Loucy (cell line): ENCODE data around the gene TMEM203.

ENCODE experiments used
- H2AFZ ChIP-seq: fragments of 200-600 bp; sonication (generic); 2 replicates; pipeline ENCODE4 v1.6.0; 2016; ENCODE audit warnings: antibody characterized with exemption, mild to moderate bottlenecking, low read length, moderate library complexity
- H3F3A ChIP-seq: fragments of 200-600 bp; 2 replicates; pipeline ENCODE4 v1.6.0; 2016; ENCODE audit warnings: antibody characterized with exemption, low read depth, mild to moderate bottlenecking
- H3K27me3 ChIP-seq: fragments of 200-600 bp; sonication (generic); 2 replicates; pipeline ENCODE4 v1.6.1; 2014; ENCODE audit warnings: low read length, mild to moderate bottlenecking; ENCODE audit not compliant: insufficient read depth, poor library complexity, severe bottlenecking
- H3K36me3 ChIP-seq: fragments of 200-600 bp; sonication (generic); 2 replicates; pipeline ENCODE4 v1.6.1; 2016; ENCODE audit warnings: low read length; ENCODE audit not compliant: insufficient read depth
- H3K4me1 ChIP-seq: fragments of 200-600 bp; sonication (generic); 2 replicates; pipeline ENCODE4 v1.5.1; 2014; ENCODE audit warnings: low read length, mild to moderate bottlenecking; ENCODE audit not compliant: insufficient read depth, poor library complexity, severe bottlenecking
- H3K4me2 ChIP-seq: fragments of 200-600 bp; sonication (generic); 2 replicates; pipeline ENCODE4 v1.6.0; 2014; ENCODE audit warnings: antibody characterized with exemption, low read length, low read depth, mild to moderate bottlenecking; ENCODE audit not compliant: poor library complexity, severe bottlenecking
- H3K4me3 ChIP-seq: fragments of 200-600 bp; sonication (generic); 2 replicates; pipeline ENCODE4 v1.5.1; 2014; ENCODE audit warnings: low read length, mild to moderate bottlenecking, mixed read lengths; ENCODE audit not compliant: poor library complexity, severe bottlenecking
- H3K79me2 ChIP-seq: fragments of 200-600 bp; sonication (generic); 2 replicates; pipeline ENCODE4 v1.6.1; 2014; ENCODE audit warnings: low read length; ENCODE audit not compliant: insufficient read depth
- H3K9ac ChIP-seq: fragments of 200-600 bp; sonication (generic); 2 replicates; pipeline ENCODE4 v1.6.0; 2014; ENCODE audit warnings: mild to moderate bottlenecking, low read depth, low read length, moderate library complexity; ENCODE audit not compliant: poor library complexity, severe bottlenecking
- H3K9me2 ChIP-seq: fragments of 200-600 bp; sonication (generic); replicated peaks from 2 replicates; pipeline ENCODE4 v1.6.1; 2016; ENCODE audit warnings: low read depth, low read length, mixed read lengths
- H3K9me3 ChIP-seq: fragments of 200-600 bp; sonication (generic); 2 replicates; pipeline ENCODE4 v1.6.1; 2014; ENCODE audit warnings: mild to moderate bottlenecking, antibody characterized with exemption, low read length, low read depth; ENCODE audit not compliant: insufficient read depth
- H4K20me1 ChIP-seq: fragments of 200-600 bp; sonication (generic); 2 replicates; pipeline ENCODE4 v1.6.0; 2014; ENCODE audit warnings: antibody characterized with exemption, low read length, mild to moderate bottlenecking; ENCODE audit not compliant: insufficient read depth, poor library complexity, severe bottlenecking
- CTCF ChIP-seq: fragments of 200-600 bp; sonication (generic); conservative IDR thresholded peaks from 2 replicates; pipeline ENCODE4 v1.5.1; 2014; ENCODE audit warnings: mild to moderate bottlenecking, antibody characterized with exemption, low read length
- EZH2phosphoT487 ChIP-seq: fragments of 200-600 bp; IDR thresholded peaks from 2 replicates; pipeline ENCODE4 v1.6.1; 2018; ENCODE audit warnings: antibody characterized with exemption, mild to moderate bottlenecking, moderate library complexity, borderline replicate concordance

The TMEM203 gene

GRCh38 chr9:137169896-137170358 is 35.5 kb downstream of the TMEM203 start, which contains the start of gene LRRC26:
TSS of gene LRRC26 (minus strand) at chr9:137170051. CDS start at chr9:137169943, 108 bp downstream.
- Histone ChIP-seq H2AFZ (no peak within 1 kb of the TSS), H3F3A (no peaks in the 10 kb centered on the region), H3K79me2 (no peaks in the 10 kb centered on the region), H4K20me1 (no peaks in the 10 kb centered on the region), H3K4me1 (peaks cover 8% of the 10 kb centered on the region), H3K4me2 (peak within 1 kb of the TSS; percentile 71), H3K9ac (no peak within 1 kb of the TSS), H3K9me3 (no peaks in the 10 kb centered on the region), H3K9me2 (no peaks in the 10 kb centered on the region), H3K27me3 (peaks cover 20% of the 10 kb centered on the region), H3K4me3 (peak within 1 kb of the TSS; percentile 51), H3K36me3 (no peaks in the 10 kb centered on the region)
- TF ChIP-seq CTCF (no peak), EZH2phosphoT487 (no peak)

- H3F3A ChIP-seq = no peaks in the 10 kb centered on the region
- H4K20me1 ChIP-seq = no peaks in the 10 kb centered on the region
- peak overlapping the region; percentile 51 for H3K4me3 ChIP-seq
- H2AFZ ChIP-seq = no peak overlapping the region
- peaks cover 8% of the 10 kb centered on the region for H3K4me1 ChIP-seq
- no peaks in the 10 kb centered on the region for H3K9me2 ChIP-seq
- no peaks in the 10 kb centered on the region for H3K79me2 ChIP-seq
- H3K4me2 ChIP-seq = peak overlapping the region; percentile 71
- H3K27me3 ChIP-seq = peaks cover 20% of the 10 kb centered on the region
- H3K36me3 ChIP-seq = no peaks in the 10 kb centered on the region
- H3K9me3 ChIP-seq = no peaks in the 10 kb centered on the region
- no peak for TF ChIP-seq EZH2phosphoT487
- no peak for TF ChIP-seq CTCF
- H3K9ac ChIP-seq = no peak overlapping the region
Measured at GRCh38 chr9:137168904-137169856, 36.3 kb downstream of the TMEM203 start.

GRCh38 chr9:137168573-137168903 is 36.9 kb downstream of the TMEM203 start:
- no peaks in the 10 kb centered on the region for H3K9me3 ChIP-seq
- H3K9ac ChIP-seq = no peak overlapping the region
- no peaks in the 10 kb centered on the region for H3K79me2 ChIP-seq
- peak overlapping the region; percentile 71 for H3K4me2 ChIP-seq
- H4K20me1 ChIP-seq = no peaks in the 10 kb centered on the region
- H2AFZ ChIP-seq = no peak overlapping the region
- TF ChIP-seq EZH2phosphoT487 = no peak
- TF ChIP-seq CTCF = no peak
- no peaks in the 10 kb centered on the region for H3F3A ChIP-seq
- H3K4me3 ChIP-seq = peak overlapping the region; percentile 51
- H3K27me3 ChIP-seq = peaks cover 20% of the 10 kb centered on the region
- peaks cover 8% of the 10 kb centered on the region for H3K4me1 ChIP-seq
- no peaks in the 10 kb centered on the region for H3K36me3 ChIP-seq
- no peaks in the 10 kb centered on the region for H3K9me2 ChIP-seq
